Liver (tissue), 9 donors: Measurements from ENCODE around the gene SELENOI. TPM values are rescaled to one million over a fixed set of nuclear protein-coding genes. Genes with fewer than 3 reads are reported as not detected.

Experiments
- DNase-seq: peaks from one replicate; pipeline ENCODE4 v3.0.0-alpha.2; 2017; ENCODE audit warnings: low spot score
- H3K27ac ChIP-seq, 2 donors: one replicate each; pipeline ENCODE4 v1.7.0; 2013; ENCODE audit warnings: inconsistent platforms in 2 of 2, low read length in 2 of 2, control low read depth in 1 of 2, low read depth in 1 of 2, mild to moderate bottlenecking in 1 of 2
- H3K27me3 ChIP-seq, 4 donors: one replicate each; pipeline versions ENCODE4 v1.6.1 to v1.7.0; 2013; ENCODE audit warnings: low read length in 3 of 4, inconsistent platforms in 1 of 4, mild to moderate bottlenecking in 1 of 4, moderate library complexity in 1 of 4; ENCODE audit not compliant: control insufficient read depth in 4 of 4, insufficient read depth in 4 of 4
- H3K36me3 ChIP-seq, 4 donors: one replicate each; pipeline versions ENCODE4 v1.6.1 to v1.7.0; 2013; ENCODE audit warnings: low read length in 3 of 4, mild to moderate bottlenecking in 3 of 4, low read depth in 1 of 4, moderate library complexity in 1 of 4; ENCODE audit not compliant: control insufficient read depth in 4 of 4, insufficient read depth in 3 of 4
- H3K4me1 ChIP-seq, 4 donors: one replicate each; pipeline versions ENCODE4 v1.6.1 to v1.7.0; 2013; ENCODE audit warnings: low read length in 3 of 4, mild to moderate bottlenecking in 3 of 4, moderate library complexity in 1 of 4; ENCODE audit not compliant: control insufficient read depth in 4 of 4, insufficient read depth in 4 of 4
- H3K4me3 ChIP-seq, 3 donors: one replicate each; pipeline versions ENCODE4 v1.6.1 to v1.7.0; 2013; ENCODE audit warnings: low read length in 3 of 3, control low read depth in 1 of 3, low read depth in 1 of 3, mild to moderate bottlenecking in 1 of 3
- H3K9ac ChIP-seq, 2 donors: one replicate each; pipeline ENCODE4 v1.7.0; 2013; ENCODE audit warnings: low read length in 2 of 2, mild to moderate bottlenecking in 2 of 2, moderate library complexity in 2 of 2, control low read depth in 1 of 2, low read depth in 1 of 2
- H3K9me3 ChIP-seq, 4 donors: one replicate each; pipeline versions ENCODE4 v1.6.1 to v1.7.0; 2013; ENCODE audit warnings: low read length in 3 of 4; ENCODE audit not compliant: control insufficient read depth in 4 of 4
- ATF3 ChIP-seq: IDR thresholded peaks from 2 replicates; pipeline ENCODE4 v1.6.1; 2016; ENCODE audit warnings: antibody characterized with exemption
- EGR1 ChIP-seq, 2 donors: IDR thresholded peaks; 2 replicates each; pipeline ENCODE4 v1.6.1; 2016 to 2018; ENCODE audit warnings: antibody characterized with exemption in 2 of 2, low read depth in 2 of 2
- HNF4G ChIP-seq: IDR thresholded peaks from 2 replicates; pipeline ENCODE4 v1.6.1; 2016; ENCODE audit warnings: antibody characterized with exemption
- JUND ChIP-seq, 2 donors: IDR thresholded peaks; 2 replicates each; pipeline ENCODE4 v1.6.1; 2016; ENCODE audit warnings: antibody characterized with exemption in 2 of 2
- NR2F2 ChIP-seq: IDR thresholded peaks from 2 replicates; pipeline ENCODE4 v1.6.1; 2016; ENCODE audit warnings: antibody characterized with exemption
- RAD21 ChIP-seq, 2 donors: IDR thresholded peaks; 2 replicates each; pipeline ENCODE4 v1.6.1; 2016; ENCODE audit warnings: antibody characterized with exemption in 2 of 2, mild to moderate bottlenecking in 2 of 2
- RXRA ChIP-seq, 2 donors: IDR thresholded peaks; 2 replicates each; pipeline ENCODE4 v1.6.1; 2017 to 2018; ENCODE audit warnings: antibody characterized with exemption in 2 of 2, mild to moderate bottlenecking in 1 of 2
- SP1 ChIP-seq: IDR thresholded peaks from 2 replicates; pipeline ENCODE4 v1.6.1; 2018; ENCODE audit warnings: antibody characterized with exemption, mild to moderate bottlenecking
- TAF1 ChIP-seq: conservative IDR thresholded peaks from 2 replicates; pipeline ENCODE4 v1.6.1; 2016; ENCODE audit warnings: antibody characterized with exemption, mild to moderate bottlenecking
- YY1 ChIP-seq: IDR thresholded peaks from 2 replicates; pipeline ENCODE4 v1.6.1; 2016; ENCODE audit warnings: antibody characterized with exemption, mild to moderate bottlenecking
- WGBS: extraction: QIAGEN DNeasy Blood & Tissue Kit; methylation state at CpG from one replicate; pipeline ENCODE4 v1.1.7; 2013; 5-methylcytosine and 5-hydroxymethylcytosine counted together
- polyA plus RNA-seq, 2 donors: library from polyadenylated mRNA; stranded (reverse) in 1 of 2; unstranded in 1 of 2; fragments of 200-250 nt in 1 of 2; fragments of >200 nt in 1 of 2; fragmentation: Nextera tagmentation in 1 of 2; extraction: Ambion mirVana in 1 of 2; gene quantifications; one replicate each; pipeline versions ENCODE4 v1.2.1 to v1.2.3, GENCODE V29; 2013 to 2015
- total RNA-seq, 2 donors: library from RNA; depleted of rRNA; stranded (reverse); fragments of >200 nt; gene quantifications; one replicate each; pipeline ENCODE4 v1.2.3, GENCODE V29; 2014
- TF ChIP-seq, protein P1 (sequence below): fragments of 150-350 bp; IDR thresholded peaks from 2 replicates; pipeline ENCODE4 v1.5.1; 2017; ENCODE audit warnings: improper control_type of control experiment, low read depth, low read length; ENCODE audit not compliant: missing input control
- TF ChIP-seq, protein P2 (sequence below): IDR thresholded peaks from 2 replicates; pipeline ENCODE4 v1.6.1; 2016; ENCODE audit warnings: antibody characterized with exemption, mild to moderate bottlenecking
- TF ChIP-seq, protein P3 (sequence below): IDR thresholded peaks from 2 replicates; pipeline ENCODE4 v1.6.1; 2016; ENCODE audit warnings: antibody characterized with exemption
- donor health status: healthy.
- donor health status: healthy.
- donor health status: healthy.
- donor health status: healthy.
- donor health status: healthy.

The SELENOI gene
- total and polyA plus RNA-seq, 4 donors, result 6.2 to 55.9 (median 17.5) TPM

DNA sequence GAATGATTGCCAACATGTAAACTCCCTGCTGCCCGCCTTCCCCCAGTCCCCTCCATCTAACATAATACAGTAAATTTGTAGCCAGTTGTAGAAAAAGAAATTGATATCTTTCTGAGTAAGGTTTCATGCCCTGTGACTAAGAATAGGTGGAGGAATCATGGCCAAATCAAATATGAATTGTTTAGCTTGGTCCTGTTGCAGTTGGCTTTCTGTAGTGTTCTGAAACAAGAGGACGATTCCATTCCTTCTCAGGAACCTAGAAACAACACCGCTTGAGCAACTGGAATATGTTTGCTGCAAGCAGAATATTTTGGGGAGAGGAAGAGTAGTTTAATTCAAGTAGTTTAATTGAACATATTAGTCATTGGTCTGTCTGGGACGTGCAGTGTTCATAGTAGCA lies 48.8 kb downstream of the SELENOI start:
- no peaks in the 10 kb centered on the region for H3K9me3 ChIP-seq

GRCh38 chr2:26395394-26395793 lies 49.5 kb downstream of the SELENOI start:
- no peak overlapping the region for H3K4me3 ChIP-seq
- WGBS, result 85% methylated on average over 4 of the region's 4 CpGs
- H3K4me1 ChIP-seq, result no peaks in the 10 kb centered on the region
- H3K27me3 ChIP-seq, result no peaks in the 10 kb centered on the region
- TF ChIP-seq, protein P1, sequence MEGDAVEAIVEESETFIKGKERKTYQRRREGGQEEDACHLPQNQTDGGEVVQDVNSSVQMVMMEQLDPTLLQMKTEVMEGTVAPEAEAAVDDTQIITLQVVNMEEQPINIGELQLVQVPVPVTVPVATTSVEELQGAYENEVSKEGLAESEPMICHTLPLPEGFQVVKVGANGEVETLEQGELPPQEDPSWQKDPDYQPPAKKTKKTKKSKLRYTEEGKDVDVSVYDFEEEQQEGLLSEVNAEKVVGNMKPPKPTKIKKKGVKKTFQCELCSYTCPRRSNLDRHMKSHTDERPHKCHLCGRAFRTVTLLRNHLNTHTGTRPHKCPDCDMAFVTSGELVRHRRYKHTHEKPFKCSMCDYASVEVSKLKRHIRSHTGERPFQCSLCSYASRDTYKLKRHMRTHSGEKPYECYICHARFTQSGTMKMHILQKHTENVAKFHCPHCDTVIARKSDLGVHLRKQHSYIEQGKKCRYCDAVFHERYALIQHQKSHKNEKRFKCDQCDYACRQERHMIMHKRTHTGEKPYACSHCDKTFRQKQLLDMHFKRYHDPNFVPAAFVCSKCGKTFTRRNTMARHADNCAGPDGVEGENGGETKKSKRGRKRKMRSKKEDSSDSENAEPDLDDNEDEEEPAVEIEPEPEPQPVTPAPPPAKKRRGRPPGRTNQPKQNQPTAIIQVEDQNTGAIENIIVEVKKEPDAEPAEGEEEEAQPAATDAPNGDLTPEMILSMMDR, result no peak
- TF ChIP-seq, protein P2, sequence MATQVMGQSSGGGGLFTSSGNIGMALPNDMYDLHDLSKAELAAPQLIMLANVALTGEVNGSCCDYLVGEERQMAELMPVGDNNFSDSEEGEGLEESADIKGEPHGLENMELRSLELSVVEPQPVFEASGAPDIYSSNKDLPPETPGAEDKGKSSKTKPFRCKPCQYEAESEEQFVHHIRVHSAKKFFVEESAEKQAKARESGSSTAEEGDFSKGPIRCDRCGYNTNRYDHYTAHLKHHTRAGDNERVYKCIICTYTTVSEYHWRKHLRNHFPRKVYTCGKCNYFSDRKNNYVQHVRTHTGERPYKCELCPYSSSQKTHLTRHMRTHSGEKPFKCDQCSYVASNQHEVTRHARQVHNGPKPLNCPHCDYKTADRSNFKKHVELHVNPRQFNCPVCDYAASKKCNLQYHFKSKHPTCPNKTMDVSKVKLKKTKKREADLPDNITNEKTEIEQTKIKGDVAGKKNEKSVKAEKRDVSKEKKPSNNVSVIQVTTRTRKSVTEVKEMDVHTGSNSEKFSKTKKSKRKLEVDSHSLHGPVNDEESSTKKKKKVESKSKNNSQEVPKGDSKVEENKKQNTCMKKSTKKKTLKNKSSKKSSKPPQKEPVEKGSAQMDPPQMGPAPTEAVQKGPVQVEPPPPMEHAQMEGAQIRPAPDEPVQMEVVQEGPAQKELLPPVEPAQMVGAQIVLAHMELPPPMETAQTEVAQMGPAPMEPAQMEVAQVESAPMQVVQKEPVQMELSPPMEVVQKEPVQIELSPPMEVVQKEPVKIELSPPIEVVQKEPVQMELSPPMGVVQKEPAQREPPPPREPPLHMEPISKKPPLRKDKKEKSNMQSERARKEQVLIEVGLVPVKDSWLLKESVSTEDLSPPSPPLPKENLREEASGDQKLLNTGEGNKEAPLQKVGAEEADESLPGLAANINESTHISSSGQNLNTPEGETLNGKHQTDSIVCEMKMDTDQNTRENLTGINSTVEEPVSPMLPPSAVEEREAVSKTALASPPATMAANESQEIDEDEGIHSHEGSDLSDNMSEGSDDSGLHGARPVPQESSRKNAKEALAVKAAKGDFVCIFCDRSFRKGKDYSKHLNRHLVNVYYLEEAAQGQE, result no peak
- TF ChIP-seq HNF4G (no peak), RXRA (IDR thresholded peaks at IDR 0.05) (no peak), EGR1 (IDR thresholded peaks at IDR 0.05; ENCODE audit: low read depth in 2 of 2) (no peak), SP1 (no peak), JUND (IDR thresholded peaks at IDR 0.05) (no peak), ATF3 (no peak)
- TF ChIP-seq, protein P3, sequence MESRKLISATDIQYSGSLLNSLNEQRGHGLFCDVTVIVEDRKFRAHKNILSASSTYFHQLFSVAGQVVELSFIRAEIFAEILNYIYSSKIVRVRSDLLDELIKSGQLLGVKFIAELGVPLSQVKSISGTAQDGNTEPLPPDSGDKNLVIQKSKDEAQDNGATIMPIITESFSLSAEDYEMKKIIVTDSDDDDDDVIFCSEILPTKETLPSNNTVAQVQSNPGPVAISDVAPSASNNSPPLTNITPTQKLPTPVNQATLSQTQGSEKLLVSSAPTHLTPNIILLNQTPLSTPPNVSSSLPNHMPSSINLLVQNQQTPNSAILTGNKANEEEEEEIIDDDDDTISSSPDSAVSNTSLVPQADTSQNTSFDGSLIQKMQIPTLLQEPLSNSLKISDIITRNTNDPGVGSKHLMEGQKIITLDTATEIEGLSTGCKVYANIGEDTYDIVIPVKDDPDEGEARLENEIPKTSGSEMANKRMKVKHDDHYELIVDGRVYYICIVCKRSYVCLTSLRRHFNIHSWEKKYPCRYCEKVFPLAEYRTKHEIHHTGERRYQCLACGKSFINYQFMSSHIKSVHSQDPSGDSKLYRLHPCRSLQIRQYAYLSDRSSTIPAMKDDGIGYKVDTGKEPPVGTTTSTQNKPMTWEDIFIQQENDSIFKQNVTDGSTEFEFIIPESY, result no peak
- H3K36me3 ChIP-seq, result peaks cover 2 to 10% (median 5%) of the 10 kb centered on the region in 4 donors
- H3K27ac ChIP-seq, result no peak overlapping the region
- no peak overlapping the region for H3K9ac ChIP-seq
- H3K9me3 ChIP-seq, result no peaks in the 10 kb centered on the region
- DNase-seq, result no peak

More for the DNA sequence above, 48.8 kb downstream of the SELENOI start:
- Histone ChIP-seq H3K9ac (no peak overlapping the region), H3K4me1 (no peaks in the 10 kb centered on the region), H3K36me3 (peaks cover 3 to 13% (median 5%) of the 10 kb centered on the region in 4 donors), H3K27ac (no peak overlapping the region), H3K4me3 (no peak overlapping the region), H3K27me3 (no peaks in the 10 kb centered on the region)
- 80% methylated on average over 4 of the region's 4 CpGs for WGBS
- DNase-seq, result no peak
- TF ChIP-seq YY1 (no peak), SP1 (no peak), ATF3 (no peak), RAD21 (IDR thresholded peaks at IDR 0.05) (no peak), EGR1 (IDR thresholded peaks at IDR 0.05; ENCODE audit: low read depth in 2 of 2) (no peak), TAF1 (no peak), RXRA (IDR thresholded peaks at IDR 0.05) (no peak), HNF4G (no peak), NR2F2 (no peak)
